ENCODE data around the gene ADAMTS2. TPM values are rescaled to one million over a fixed set of nuclear protein-coding genes. Genes with fewer than 3 reads are reported as not detected.

Gene ADAMTS2
- total RNA-seq, 1 donor from 2014 or later: not detected

- peaks cover 5% of the 10 kb centered on the region for H3K9me3 Mint-ChIP-seq
- no peak for TF ChIP-seq CTCF (IDR thresholded peaks at IDR 0.05)
- CTCF ChIA-PET: no interaction called here
- ATAC-seq (ENCODE audit: low read depth) (no peak), DNase-seq (no peak)
- H3K27me3 Mint-ChIP-seq: peaks cover 3% of the 10 kb centered on the region
- H3K27ac Mint-ChIP-seq: no peak overlapping the region
- no peaks in the 10 kb centered on the region for H3K4me1 Mint-ChIP-seq
- H3K4me3 Mint-ChIP-seq: no peak overlapping the region
- intact Hi-C loops (cut with micrococcal nuclease): no loop called here
- POLR2A ChIA-PET: no interaction called here
- no peaks in the 10 kb centered on the region for H3K36me3 Mint-ChIP-seq (ENCODE audit: low read depth)
Measured at GRCh38 chr5:179281694-179282093, 63.6 kb downstream of the ADAMTS2 start.

DNA sequence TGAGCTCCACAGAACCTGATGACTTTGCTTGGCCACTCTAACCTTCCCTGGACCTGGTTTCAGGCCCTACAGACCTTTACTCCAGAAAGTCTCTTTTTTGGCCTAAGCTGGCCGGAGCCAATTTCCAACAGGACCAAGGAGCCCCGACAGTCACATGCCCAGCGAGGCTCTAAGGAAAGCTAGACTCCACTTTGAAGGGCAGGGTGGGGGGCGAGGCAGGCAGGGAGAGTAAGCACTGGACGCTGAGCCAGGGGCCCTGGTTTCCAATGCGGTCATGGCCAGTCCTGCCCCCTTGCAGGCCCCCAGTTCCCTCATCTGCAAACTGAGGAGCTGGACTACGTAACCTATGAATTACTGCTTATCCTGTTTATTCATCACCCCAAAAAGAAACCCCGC lies 65.2 kb downstream of the ADAMTS2 start:
- H3K27me3 Mint-ChIP-seq: no peaks in the 10 kb centered on the region
- ATAC-seq (ENCODE audit: low read depth): no peak
- H3K4me3 Mint-ChIP-seq: no peak overlapping the region
- no peak overlapping the region for H3K27ac Mint-ChIP-seq
- ChIA-PET POLR2A (no interaction called here), CTCF (no interaction called here)
- no peaks in the 10 kb centered on the region for H3K4me1 Mint-ChIP-seq
- peaks cover 5% of the 10 kb centered on the region for H3K9me3 Mint-ChIP-seq
- TF ChIP-seq CTCF (IDR thresholded peaks at IDR 0.05): no peak
- no peaks in the 10 kb centered on the region for H3K36me3 Mint-ChIP-seq (ENCODE audit: low read depth)
- no peak for DNase-seq
- intact Hi-C loops (cut with micrococcal nuclease): no loop called here

DNA sequence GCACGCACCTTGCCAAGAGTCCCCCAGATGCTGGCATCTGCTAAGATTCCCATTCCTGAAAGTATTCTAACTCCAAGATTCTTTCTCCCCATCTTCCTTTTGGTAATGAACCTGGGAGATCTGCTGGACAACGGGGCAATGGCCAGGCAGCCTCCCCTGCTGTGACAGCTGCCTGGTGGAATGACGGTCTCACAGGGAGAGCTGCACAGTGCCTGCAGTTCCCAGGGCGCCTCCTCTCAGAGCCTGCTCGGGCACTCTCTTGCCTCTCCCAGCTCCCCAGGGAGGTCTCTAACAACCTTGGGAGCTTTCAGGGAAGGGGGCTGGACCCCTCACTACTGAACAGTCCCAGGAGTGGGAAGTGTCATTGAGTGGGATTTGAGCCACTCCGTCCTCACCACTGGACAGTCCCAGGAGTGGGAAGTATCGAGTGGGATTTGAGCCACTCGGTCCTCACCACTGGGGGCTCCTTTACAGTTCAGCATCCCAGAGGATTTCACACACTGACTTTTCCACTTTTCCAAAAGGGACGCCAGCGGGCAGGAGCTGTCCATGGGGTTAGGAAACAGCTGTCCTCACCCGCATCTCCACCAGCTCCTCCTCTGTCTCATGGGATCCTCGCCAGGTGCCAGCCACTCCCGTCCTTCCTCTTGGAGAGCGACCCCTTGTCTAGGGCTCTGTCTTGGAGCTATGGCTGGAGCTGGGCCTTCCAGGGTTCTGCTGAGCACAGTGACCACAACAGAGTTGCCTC lies 65.7 kb downstream of the ADAMTS2 start:
- no peak for ATAC-seq (ENCODE audit: low read depth)
- Mint-ChIP-seq H3K4me1 (no peaks in the 10 kb centered on the region), H3K4me3 (no peak overlapping the region), H3K27me3 (no peaks in the 10 kb centered on the region), H3K27ac (no peak overlapping the region), H3K9me3 (peaks cover 5% of the 10 kb centered on the region), H3K36me3 (ENCODE audit: low read depth) (no peaks in the 10 kb centered on the region)
- no peak for TF ChIP-seq CTCF (IDR thresholded peaks at IDR 0.05)
- ChIA-PET POLR2A (no interaction called here), CTCF (no interaction called here)
- intact Hi-C loops (cut with micrococcal nuclease): no loop called here
- no peak for DNase-seq

DNA sequence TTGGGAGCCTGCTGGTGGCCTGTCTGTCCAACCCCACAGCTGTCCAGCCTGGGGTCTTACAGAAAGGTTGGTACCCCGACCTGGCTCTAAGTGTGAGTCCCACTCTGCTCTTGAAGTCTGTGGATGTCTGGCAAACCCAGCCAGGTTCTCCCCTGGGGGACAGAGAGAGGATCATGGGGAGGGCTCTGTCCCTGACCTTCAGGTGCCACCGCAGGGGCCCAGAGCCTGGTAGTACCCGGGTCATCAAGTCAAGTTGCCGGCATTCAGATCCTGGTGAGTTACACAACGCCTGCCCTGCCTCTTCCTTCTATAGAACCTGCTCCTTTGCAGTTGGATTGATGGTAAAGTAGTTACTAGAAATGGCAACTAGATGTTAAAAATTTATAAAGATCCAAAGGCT lies 66.7 kb downstream of the ADAMTS2 start:
- peaks cover 5% of the 10 kb centered on the region for H3K9me3 Mint-ChIP-seq
- ATAC-seq (ENCODE audit: low read depth): no peak
- DNase-seq: no peak
- intact Hi-C loops (cut with micrococcal nuclease): no loop called here
- no peaks in the 10 kb centered on the region for H3K4me1 Mint-ChIP-seq
- no peak overlapping the region for H3K27ac Mint-ChIP-seq
- no peak overlapping the region for H3K4me3 Mint-ChIP-seq
- ChIA-PET CTCF (no interaction called here), POLR2A (no interaction called here)
- no peaks in the 10 kb centered on the region for H3K27me3 Mint-ChIP-seq
- no peak for TF ChIP-seq CTCF (IDR thresholded peaks at IDR 0.05)
- H3K36me3 Mint-ChIP-seq (ENCODE audit: low read depth): no peaks in the 10 kb centered on the region

DNA sequence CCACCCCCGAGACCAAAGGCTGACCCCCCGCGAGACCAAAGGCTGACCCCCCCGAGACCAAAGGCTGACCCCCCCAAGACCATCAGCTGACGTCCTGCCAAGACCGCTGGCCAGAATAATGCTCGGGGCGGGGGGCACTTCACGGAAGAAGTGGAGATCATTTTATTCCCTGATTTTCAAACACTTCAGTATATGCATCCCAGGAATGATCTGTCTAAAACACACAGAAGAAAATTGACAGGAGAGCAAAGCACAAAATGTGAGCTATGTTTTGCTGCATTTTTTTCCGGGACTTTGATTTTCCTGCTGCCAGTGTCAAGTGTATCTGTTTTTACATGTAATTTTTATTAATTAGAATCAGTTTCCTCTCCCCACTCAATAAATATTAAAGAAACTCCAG lies 67.1 kb downstream of the ADAMTS2 start:
- intact Hi-C loops (cut with micrococcal nuclease): no loop called here
- POLR2A ChIA-PET: no interaction called here
- TF ChIP-seq CTCF (IDR thresholded peaks at IDR 0.05): no peak
- peaks cover 5% of the 10 kb centered on the region for H3K9me3 Mint-ChIP-seq
- no peaks in the 10 kb centered on the region for H3K36me3 Mint-ChIP-seq (ENCODE audit: low read depth)
- CTCF ChIA-PET: no interaction called here
- ATAC-seq (ENCODE audit: low read depth) (no peak), DNase-seq (no peak)
- H3K4me1 Mint-ChIP-seq: no peaks in the 10 kb centered on the region
- H3K27me3 Mint-ChIP-seq: no peaks in the 10 kb centered on the region
- H3K27ac Mint-ChIP-seq: no peak overlapping the region
- no peak overlapping the region for H3K4me3 Mint-ChIP-seq

Measured in activated B cell treated with CpG ODN at 0.5 μM for 24 hours (primary cell).